Measurements from ENCODE around the gene DAGLA.

DAGLA gene

GRCh38 chr11:61739413-61739812, 59.2 kb downstream of the DAGLA start:
- in situ Hi-C loops (cut with HindIII; ENCODE audit: low sequenced_read_pairs), result no loop called here
- H3K4me3 ChIP-seq (ENCODE audit: low read depth, low read length), result no peak overlapping the region
- no peak for TF ChIP-seq CTCF (IDR thresholded peaks at IDR 0.05; ENCODE audit: low read depth, low read length, missing control alignments)
- no peak for DNase-seq (ENCODE audit: low read depth)

- no peak for TF ChIP-seq CTCF (IDR thresholded peaks at IDR 0.05; ENCODE audit: low read depth, low read length, missing control alignments)
- no peak for DNase-seq (ENCODE audit: low read depth)
- H3K4me3 ChIP-seq (ENCODE audit: low read depth, low read length), result no peak overlapping the region
- in situ Hi-C loops (cut with HindIII; ENCODE audit: low sequenced_read_pairs), result no loop called here
Measured at GRCh38 chr11:61739966-61740365, 59.8 kb downstream of the DAGLA start.

- in situ Hi-C loops (cut with HindIII; ENCODE audit: low sequenced_read_pairs), result no loop called here
- no peak for TF ChIP-seq CTCF (IDR thresholded peaks at IDR 0.05; ENCODE audit: low read depth, low read length, missing control alignments)
- DNase-seq (ENCODE audit: low read depth), result no peak
- H3K4me3 ChIP-seq (ENCODE audit: low read depth, low read length), result no peak overlapping the region
Measured at GRCh38 chr11:61742391-61742790, 62.2 kb downstream of the DAGLA start.

- TF ChIP-seq CTCF (IDR thresholded peaks at IDR 0.05; ENCODE audit: low read depth, low read length, missing control alignments), result no peak
- no peak overlapping the region for H3K4me3 ChIP-seq (ENCODE audit: low read depth, low read length)
- in situ Hi-C loops (cut with HindIII; ENCODE audit: low sequenced_read_pairs), result no loop called here
- no peak for DNase-seq (ENCODE audit: low read depth)
Measured at GRCh38 chr11:61743486-61744095, 63.4 kb downstream of the DAGLA start.

GRCh38 chr11:61744181-61744580, 64.0 kb downstream of the DAGLA start:
- H3K4me3 ChIP-seq (ENCODE audit: low read depth, low read length), result no peak overlapping the region
- DNase-seq (ENCODE audit: low read depth), result no peak
- in situ Hi-C loops (cut with HindIII; ENCODE audit: low sequenced_read_pairs), result no loop called here
- no peak for TF ChIP-seq CTCF (IDR thresholded peaks at IDR 0.05; ENCODE audit: low read depth, low read length, missing control alignments)

GRCh38 chr11:61744609-61745156, 64.5 kb downstream of the DAGLA start:
- in situ Hi-C loops (cut with HindIII; ENCODE audit: low sequenced_read_pairs), result no loop called here
- no peak overlapping the region for H3K4me3 ChIP-seq (ENCODE audit: low read depth, low read length)
- no peak for TF ChIP-seq CTCF (IDR thresholded peaks at IDR 0.05; ENCODE audit: low read depth, low read length, missing control alignments)
- no peak for DNase-seq (ENCODE audit: low read depth)

Data from astrocyte of the cerebellum (primary cell).